Glutamatergic neuron (in vitro differentiated cells): Measurements from ENCODE around the gene EID1. TPM values are rescaled to one million over a fixed set of nuclear protein-coding genes. Genes with fewer than 3 reads are reported as not detected.

ENCODE experiments used
- DNase-seq: peaks from one replicate; pipeline ENCODE4 v3.0.0; 2022
- H3K27ac Mint-ChIP-seq: one replicate; pipeline ENCODE4 v1.8.0; 2020; ENCODE audit warnings: mild to moderate bottlenecking, mixed read lengths, inconsistent platforms; ENCODE audit not compliant: unreplicated experiment
- H3K27me3 Mint-ChIP-seq: one replicate; pipeline ENCODE4 v1.8.0; 2020; ENCODE audit warnings: mild to moderate bottlenecking, moderate library complexity, mixed read lengths, inconsistent platforms; ENCODE audit not compliant: unreplicated experiment
- H3K36me3 Mint-ChIP-seq: one replicate; pipeline ENCODE4 v1.8.0; 2020; ENCODE audit warnings: mild to moderate bottlenecking, mixed read lengths, inconsistent platforms; ENCODE audit not compliant: unreplicated experiment
- H3K4me1 Mint-ChIP-seq: one replicate; pipeline ENCODE4 v1.8.0; 2020; ENCODE audit warnings: mild to moderate bottlenecking, low read depth, mixed read lengths, inconsistent platforms; ENCODE audit not compliant: unreplicated experiment
- H3K4me3 Mint-ChIP-seq: one replicate; pipeline ENCODE4 v1.8.0; 2020; ENCODE audit warnings: mild to moderate bottlenecking, mixed read lengths, inconsistent platforms; ENCODE audit not compliant: unreplicated experiment
- H3K9me3 Mint-ChIP-seq: one replicate; pipeline ENCODE4 v1.8.0; 2020; ENCODE audit warnings: mild to moderate bottlenecking, moderate library complexity, mixed read lengths, inconsistent platforms; ENCODE audit not compliant: unreplicated experiment
- CTCF ChIP-seq: fragments of 200-600 bp; sonication (generic); IDR thresholded peaks from one replicate; pipeline ENCODE4 v1.5.0; 2021; ENCODE audit not compliant: partially characterized antibody, unreplicated experiment
- total RNA-seq: library from RNA; stranded (reverse); fragmentation: NEBNext Ultra II Directional; extraction: Animal tissue kit (Norgen Biotek cat#: 25700); gene quantifications from one replicate; pipeline ENCODE4 v1.2.1, GENCODE V29; 2021; ENCODE audit not compliant: unreplicated experiment

Gene EID1
- total RNA-seq, 1 donor from 2014 or later: 146 TPM

- peaks cover 3% of the 10 kb centered on the region for H3K9me3 Mint-ChIP-seq
- H3K36me3 Mint-ChIP-seq: no peaks in the 10 kb centered on the region
- peaks cover 2% of the 10 kb centered on the region for H3K27me3 Mint-ChIP-seq
- H3K27ac Mint-ChIP-seq: no peak overlapping the region
- DNase-seq: no peak
- no peak for TF ChIP-seq CTCF
- peaks cover 15% of the 10 kb centered on the region for H3K4me1 Mint-ChIP-seq
- H3K4me3 Mint-ChIP-seq: no peak overlapping the region
Measured at GRCh38 chr15:48893311-48893710, 15.4 kb downstream of the EID1 start.

DNA sequence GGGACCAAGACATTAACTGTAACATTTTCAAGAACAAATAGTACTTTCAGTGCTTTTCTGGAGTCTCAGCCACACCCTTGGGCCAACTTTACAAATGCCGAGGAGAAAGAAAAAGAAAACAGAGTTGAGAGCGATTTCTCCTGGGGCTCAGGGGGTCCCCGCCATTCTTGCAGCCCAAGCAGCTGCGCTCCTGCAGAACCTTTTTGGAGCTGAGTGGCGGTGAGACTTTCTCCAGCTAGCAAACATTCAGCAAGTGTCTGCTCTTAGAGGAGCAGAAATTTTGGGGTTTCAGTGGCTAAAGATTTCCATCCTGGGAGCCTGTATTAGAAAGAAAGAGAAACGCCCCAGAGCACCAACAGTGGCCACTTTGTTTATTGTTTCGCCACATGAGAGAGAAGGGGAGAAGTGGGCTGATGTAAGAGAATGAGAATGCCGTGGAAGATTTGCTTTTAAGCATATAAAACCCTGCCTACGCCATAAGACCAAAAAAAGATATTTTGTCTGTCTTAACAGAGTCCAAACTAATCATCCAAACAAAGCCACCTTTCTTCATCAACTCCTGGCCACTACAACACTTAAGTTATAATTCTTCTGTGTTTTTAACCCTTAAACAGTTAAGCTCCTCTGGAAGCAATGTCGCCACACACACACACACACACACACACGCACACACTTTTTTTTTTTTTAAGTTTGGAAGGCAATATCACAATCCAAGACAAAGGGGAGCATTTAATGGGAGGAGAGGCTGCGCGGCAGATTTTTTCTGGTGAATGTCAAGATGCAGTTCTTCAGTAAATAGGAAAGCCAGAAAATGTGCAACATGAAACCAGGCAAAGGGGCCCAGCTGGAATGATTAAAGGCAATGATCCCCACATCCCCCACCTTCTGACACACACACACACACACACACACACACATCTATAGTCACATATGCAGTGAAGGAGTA is 19.2 kb downstream of the EID1 start:
- H3K9me3 Mint-ChIP-seq: peaks cover 3% of the 10 kb centered on the region
- no peaks in the 10 kb centered on the region for H3K27me3 Mint-ChIP-seq
- peak overlapping the region; percentile 23 for H3K4me3 Mint-ChIP-seq
- H3K36me3 Mint-ChIP-seq: no peaks in the 10 kb centered on the region
- no peak for DNase-seq
- peak overlapping the region; percentile 34 for H3K27ac Mint-ChIP-seq
- TF ChIP-seq CTCF: no peak
- peaks cover 9% of the 10 kb centered on the region for H3K4me1 Mint-ChIP-seq

- Mint-ChIP-seq H3K36me3 (no peaks in the 10 kb centered on the region), H3K9me3 (peaks cover 3% of the 10 kb centered on the region), H3K27ac (peak overlapping the region; percentile 34), H3K4me1 (peaks cover 11% of the 10 kb centered on the region), H3K27me3 (no peaks in the 10 kb centered on the region), H3K4me3 (no peak overlapping the region)
- TF ChIP-seq CTCF: no peak
- no peak for DNase-seq
Measured at GRCh38 chr15:48898032-48898431, 20.1 kb downstream of the EID1 start.

GRCh38 chr15:48898446-48898845 is 20.5 kb downstream of the EID1 start:
- H3K9me3 Mint-ChIP-seq: peaks cover 3% of the 10 kb centered on the region
- no peak for DNase-seq
- H3K36me3 Mint-ChIP-seq: no peaks in the 10 kb centered on the region
- no peaks in the 10 kb centered on the region for H3K27me3 Mint-ChIP-seq
- no peak overlapping the region for H3K4me3 Mint-ChIP-seq
- no peak for TF ChIP-seq CTCF
- peaks cover 11% of the 10 kb centered on the region for H3K4me1 Mint-ChIP-seq
- no peak overlapping the region for H3K27ac Mint-ChIP-seq

DNA sequence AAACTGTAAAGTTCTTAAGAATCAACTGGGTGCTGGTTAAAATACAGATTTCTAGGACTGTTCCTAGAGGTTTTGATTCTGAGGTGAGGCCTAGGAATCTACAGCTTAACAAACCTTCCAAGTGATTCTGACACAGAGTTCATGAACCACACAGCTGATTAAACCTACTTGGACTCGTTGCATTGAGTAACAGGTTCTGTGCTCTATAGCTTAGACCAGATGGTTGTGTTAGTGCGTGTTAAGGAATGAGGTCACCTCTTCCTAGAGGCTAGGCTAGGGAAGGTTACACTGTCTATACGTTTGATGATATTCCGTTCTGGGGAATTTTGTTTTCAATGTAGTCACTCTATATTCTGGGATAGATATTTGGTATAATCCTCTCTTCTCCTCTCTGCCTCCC is 21.9 kb downstream of the EID1 start:
- DNase-seq: no peak
- H3K4me1 Mint-ChIP-seq: peaks cover 11% of the 10 kb centered on the region
- H3K4me3 Mint-ChIP-seq: no peak overlapping the region
- H3K27ac Mint-ChIP-seq: no peak overlapping the region
- H3K9me3 Mint-ChIP-seq: peaks cover 3% of the 10 kb centered on the region
- TF ChIP-seq CTCF: no peak
- peaks cover 2% of the 10 kb centered on the region for H3K27me3 Mint-ChIP-seq
- H3K36me3 Mint-ChIP-seq: no peaks in the 10 kb centered on the region
